Calu3 (cell line): ENCODE measurements around the gene TBC1D19. TPM values are rescaled to one million over a fixed set of nuclear protein-coding genes. Genes with fewer than 3 reads are reported as not detected.
"Not testable (repeated sequence)": the region's sequence is repeated elsewhere in the genome, so short reads cannot be mapped to it uniquely, and the experiment has no call there.

Experiments used
- BruUV-seq: library from RNA; stranded (reverse); fragments of 400-500 nt; replicated peaks from 2 replicates; lab custom pipeline; 2021; lab: Mats Ljungman, UMichigan
- CTCF ChIA-PET: fragments of 300-600 bp; sonication (Branson Sonifier 250); formaldehyde crosslinking; loops from one replicate; lab custom pipeline; 2022; ENCODE audit warnings: antibody characterized with exemption; lab: Charles Lee
- DNase-seq: peaks from one replicate; pipeline ENCODE4 v3.0.0; 2022
- H3K27ac Mint-ChIP-seq: one replicate; pipeline ENCODE4 v1.8.0; 2022; ENCODE audit warnings: mixed read lengths; ENCODE audit not compliant: unreplicated experiment
- H3K27me3 Mint-ChIP-seq: one replicate; pipeline ENCODE4 v1.8.0; 2022; ENCODE audit warnings: mixed read lengths; ENCODE audit not compliant: unreplicated experiment
- H3K36me3 Mint-ChIP-seq: one replicate; pipeline ENCODE4 v1.8.0; 2022; ENCODE audit warnings: mild to moderate bottlenecking, moderate library complexity, mixed read lengths; ENCODE audit not compliant: insufficient read depth, unreplicated experiment
- H3K4me1 Mint-ChIP-seq: one replicate; pipeline ENCODE4 v1.8.0; 2022; ENCODE audit warnings: mild to moderate bottlenecking, low read depth, mixed read lengths; ENCODE audit not compliant: unreplicated experiment
- H3K4me3 Mint-ChIP-seq: one replicate; pipeline ENCODE4 v1.8.0; 2022; ENCODE audit warnings: mild to moderate bottlenecking, low read depth, moderate library complexity, mixed read lengths; ENCODE audit not compliant: unreplicated experiment
- H3K9me3 Mint-ChIP-seq: one replicate; pipeline ENCODE4 v1.8.0; 2022; ENCODE audit warnings: low read depth, mixed read lengths; ENCODE audit not compliant: unreplicated experiment
- CTCF ChIP-seq: fragments of 200-600 bp; IDR thresholded peaks from one replicate; pipeline ENCODE4 v1.8.0; 2022; ENCODE audit warnings: antibody characterized with exemption; ENCODE audit not compliant: unreplicated experiment
- intact Hi-C: fragments of 100-400 bp; cut with micrococcal nuclease; formaldehyde crosslinking; loops from one replicate; pipeline ENCODE4 v1.10.0; 2022; ENCODE audit not compliant: unreplicated experiment
- total RNA-seq: library from RNA; stranded (reverse); gene quantifications from 2 replicates; pipeline ENCODE4 v1.2.3, GENCODE V29; 2022

The TBC1D19 gene
- total RNA-seq, 1 experiment from 2014 or later, result 5.5 TPM

GRCh38 chr4:26692014-26692726, 108.3 kb downstream of the TBC1D19 start:
- Mint-ChIP-seq H3K27me3 (no peaks in the 10 kb centered on the region), H3K4me3 (no peak overlapping the region), H3K27ac (no peak overlapping the region), H3K36me3 (no peaks in the 10 kb centered on the region), H3K4me1 (no peaks in the 10 kb centered on the region), H3K9me3 (peaks cover 3% of the 10 kb centered on the region)
- CTCF ChIA-PET, result no interaction called here
- intact Hi-C loops, result no loop called here
- TF ChIP-seq CTCF, result no peak
- DNase-seq, result no peak
- BruUV-seq, result no TSS peak

GRCh38 chr4:26694131-26694530, 110.2 kb downstream of the TBC1D19 start:
- H3K27ac Mint-ChIP-seq, CTCF ChIA-PET, H3K9me3 Mint-ChIP-seq, H3K36me3 Mint-ChIP-seq, H3K4me1 Mint-ChIP-seq, BruUV-seq, DNase-seq, H3K27me3 Mint-ChIP-seq, intact Hi-C loops, H3K4me3 Mint-ChIP-seq: not testable (repeated sequence)

- BruUV-seq, result no TSS peak
- H3K36me3 Mint-ChIP-seq, result no peaks in the 10 kb centered on the region
- no peak overlapping the region for H3K27ac Mint-ChIP-seq
- no peak for TF ChIP-seq CTCF
- no peaks in the 10 kb centered on the region for H3K27me3 Mint-ChIP-seq
- no peaks in the 10 kb centered on the region for H3K4me1 Mint-ChIP-seq
- peaks cover 5% of the 10 kb centered on the region for H3K9me3 Mint-ChIP-seq
- no peak for DNase-seq
- no peak overlapping the region for H3K4me3 Mint-ChIP-seq
- CTCF ChIA-PET, result no interaction called here
- intact Hi-C loops, result no loop called here
These were observed 116.2 kb downstream of the TBC1D19 start for GRCh38 chr4:26700110-26700509.

GRCh38 chr4:26701095-26701494, 117.2 kb downstream of the TBC1D19 start:
- Mint-ChIP-seq H3K4me3 (no peak overlapping the region), H3K27me3 (no peaks in the 10 kb centered on the region), H3K4me1 (no peaks in the 10 kb centered on the region), H3K27ac (no peak overlapping the region), H3K9me3 (peaks cover 5% of the 10 kb centered on the region), H3K36me3 (no peaks in the 10 kb centered on the region)
- CTCF ChIA-PET, result no interaction called here
- intact Hi-C loops, result no loop called here
- DNase-seq, result no peak
- BruUV-seq, result no TSS peak
- no peak for TF ChIP-seq CTCF

GRCh38 chr4:26701786-26702227, 117.9 kb downstream of the TBC1D19 start:
- Mint-ChIP-seq H3K4me3 (no peak overlapping the region), H3K9me3 (peaks cover 5% of the 10 kb centered on the region), H3K27me3 (no peaks in the 10 kb centered on the region), H3K27ac (no peak overlapping the region), H3K36me3 (no peaks in the 10 kb centered on the region), H3K4me1 (no peaks in the 10 kb centered on the region)
- no TSS peak for BruUV-seq
- TF ChIP-seq CTCF, result no peak
- CTCF ChIA-PET, result no interaction called here
- intact Hi-C loops, result no loop called here
- DNase-seq, result no peak
